NCI-H187 (cell line): ENCODE results near the gene CORO1A.
"Not testable (repeated sequence)": the region's sequence is repeated elsewhere in the genome, so short reads cannot be mapped to it uniquely, and the experiment has no call there.

Experiments
- DNase-seq, 2 experiments: peaks; one replicate each; lab custom pipeline; 2025; lab: John Stamatoyannopoulos, UW

Gene CORO1A

GRCh38 chr16:30205541-30206236 is 22.3 kb downstream of the CORO1A start:
- not testable (repeated sequence) for DNase-seq

DNA sequence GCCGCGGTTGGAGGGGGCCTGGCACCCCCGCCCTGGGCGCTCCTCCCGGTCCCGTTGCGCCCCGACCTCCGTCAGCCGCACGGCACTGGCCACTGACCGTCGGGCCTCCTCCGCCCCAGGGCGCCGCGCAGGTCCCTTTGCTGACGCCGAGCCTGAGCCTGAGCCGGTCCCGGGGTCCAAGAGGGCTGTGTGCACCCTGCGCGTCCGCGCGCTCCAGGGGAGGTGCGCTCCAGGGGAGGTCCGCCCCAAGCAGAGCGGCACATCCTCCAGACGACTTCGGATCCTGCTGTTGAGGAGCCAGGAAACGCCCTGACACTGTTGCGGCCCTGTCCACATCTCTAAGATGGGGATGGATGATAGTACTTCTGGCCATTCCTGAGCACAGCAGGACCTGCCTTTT is 22.9 kb downstream of the CORO1A start:
- DNase-seq = not testable (repeated sequence)

DNA sequence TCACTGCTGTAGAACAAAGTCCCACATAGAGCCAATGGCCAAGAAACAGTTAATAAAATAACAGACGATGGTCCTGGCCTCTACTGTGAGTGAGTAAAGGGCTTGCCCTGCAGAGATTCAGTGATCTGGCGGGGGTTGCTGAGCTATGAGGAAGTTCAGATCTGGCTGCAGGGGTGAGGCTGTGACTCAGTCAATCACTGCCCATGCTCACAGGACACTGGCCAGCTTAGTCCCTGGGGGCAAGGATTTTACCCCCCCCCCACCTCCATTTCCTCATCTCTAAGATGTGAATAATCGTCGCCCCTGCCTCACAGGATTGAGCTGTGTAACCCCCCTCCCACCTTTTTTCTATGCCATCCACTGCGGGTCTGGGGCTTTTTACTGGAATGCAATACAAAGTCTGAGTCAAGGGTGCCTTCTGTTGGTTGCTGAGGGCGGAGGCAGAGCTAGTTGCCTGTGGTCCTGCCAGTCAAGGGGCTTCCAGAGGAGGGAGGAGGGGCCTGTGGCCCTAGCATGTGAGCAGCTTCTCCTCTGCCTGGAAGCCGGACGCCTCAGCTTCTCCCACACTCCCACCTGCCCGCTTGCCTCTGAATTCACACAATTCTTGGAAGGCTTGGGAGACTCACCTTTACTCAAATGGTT is 23.8 kb downstream of the CORO1A start:
- DNase-seq = not testable (repeated sequence)

DNA sequence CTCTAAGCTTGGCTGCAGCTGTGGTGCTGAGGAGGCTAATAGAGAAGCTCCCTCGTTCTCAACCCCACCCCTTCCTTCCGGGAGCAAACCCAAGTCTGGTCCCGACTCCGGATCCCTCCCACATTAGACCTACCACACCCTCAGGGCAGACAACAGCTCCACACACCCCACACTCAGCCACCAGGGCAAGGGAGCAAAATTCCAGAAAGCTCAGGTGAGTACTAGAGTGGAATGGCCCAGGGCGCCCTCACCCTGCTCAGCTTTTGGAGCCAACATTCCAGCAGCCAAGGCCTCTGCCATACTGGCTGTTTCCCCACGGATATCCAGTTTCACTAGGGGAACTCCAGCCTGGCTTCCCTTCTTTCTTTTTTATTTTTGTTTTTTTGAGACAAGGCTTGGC is 25.6 kb downstream of the CORO1A start:
- not testable (repeated sequence) for DNase-seq

DNA sequence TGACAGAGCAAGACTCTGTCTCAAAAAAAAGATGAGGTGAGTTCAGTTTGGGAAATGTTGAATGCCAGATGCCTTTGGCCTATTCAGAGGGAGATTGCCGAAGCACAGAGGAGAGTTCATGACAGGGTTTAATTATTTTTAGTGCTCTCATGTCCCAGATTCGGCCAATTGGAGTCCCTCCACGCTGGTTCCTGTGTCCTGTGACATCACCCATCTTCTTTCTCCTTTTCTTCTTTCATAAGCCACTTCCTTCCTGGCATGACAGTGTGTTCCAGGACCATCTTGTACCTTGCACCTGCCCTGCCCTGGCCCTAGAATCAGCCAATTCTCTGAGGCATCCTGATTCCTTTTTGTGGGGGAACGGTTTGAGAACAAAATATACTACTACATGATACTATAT is 28.0 kb downstream of the CORO1A start:
- DNase-seq = not testable (repeated sequence)

DNA sequence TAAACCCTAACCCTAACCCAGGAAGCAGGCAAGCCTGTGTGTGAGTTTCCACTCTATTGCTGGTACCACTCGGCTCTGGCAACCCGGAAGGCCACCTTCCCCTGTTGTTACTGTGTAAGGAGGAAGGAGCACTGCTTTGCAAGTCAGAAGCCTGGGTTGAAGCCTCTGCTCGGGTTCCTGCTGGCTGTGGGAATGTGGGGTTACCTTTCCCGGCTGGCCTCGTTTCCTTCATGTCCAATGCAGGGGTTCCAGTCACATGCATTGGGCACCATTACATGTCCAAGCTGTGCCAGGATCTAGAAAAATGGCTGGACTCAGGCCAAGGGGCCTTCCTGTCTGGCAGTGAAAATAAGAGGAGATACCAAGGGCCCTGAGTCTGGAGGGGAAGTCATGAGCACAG is 33.7 kb downstream of the CORO1A start:
- not testable (repeated sequence) for DNase-seq
